ENCODE data around the gene RUNX1. TPM values are rescaled to one million over a fixed set of nuclear protein-coding genes. Genes with fewer than 3 reads are reported as not detected.

Gene RUNX1
- total and polyA plus RNA-seq, 2 of the 13 experiments (the other 11 are each of a cell fraction or from before 2014, with no cell fraction given) = 5.4 to 6.4 TPM

GRCh38 chr21:34834852-34835501 is 214.1 kb downstream of the RUNX1 start (continued):
- no peak for TF ChIP-seq YEATS2 (CRISPR knock-in tag; IDR thresholded peaks at IDR 0.05; ENCODE audit: borderline replicate concordance)
- TF ChIP-seq, protein P1, sequence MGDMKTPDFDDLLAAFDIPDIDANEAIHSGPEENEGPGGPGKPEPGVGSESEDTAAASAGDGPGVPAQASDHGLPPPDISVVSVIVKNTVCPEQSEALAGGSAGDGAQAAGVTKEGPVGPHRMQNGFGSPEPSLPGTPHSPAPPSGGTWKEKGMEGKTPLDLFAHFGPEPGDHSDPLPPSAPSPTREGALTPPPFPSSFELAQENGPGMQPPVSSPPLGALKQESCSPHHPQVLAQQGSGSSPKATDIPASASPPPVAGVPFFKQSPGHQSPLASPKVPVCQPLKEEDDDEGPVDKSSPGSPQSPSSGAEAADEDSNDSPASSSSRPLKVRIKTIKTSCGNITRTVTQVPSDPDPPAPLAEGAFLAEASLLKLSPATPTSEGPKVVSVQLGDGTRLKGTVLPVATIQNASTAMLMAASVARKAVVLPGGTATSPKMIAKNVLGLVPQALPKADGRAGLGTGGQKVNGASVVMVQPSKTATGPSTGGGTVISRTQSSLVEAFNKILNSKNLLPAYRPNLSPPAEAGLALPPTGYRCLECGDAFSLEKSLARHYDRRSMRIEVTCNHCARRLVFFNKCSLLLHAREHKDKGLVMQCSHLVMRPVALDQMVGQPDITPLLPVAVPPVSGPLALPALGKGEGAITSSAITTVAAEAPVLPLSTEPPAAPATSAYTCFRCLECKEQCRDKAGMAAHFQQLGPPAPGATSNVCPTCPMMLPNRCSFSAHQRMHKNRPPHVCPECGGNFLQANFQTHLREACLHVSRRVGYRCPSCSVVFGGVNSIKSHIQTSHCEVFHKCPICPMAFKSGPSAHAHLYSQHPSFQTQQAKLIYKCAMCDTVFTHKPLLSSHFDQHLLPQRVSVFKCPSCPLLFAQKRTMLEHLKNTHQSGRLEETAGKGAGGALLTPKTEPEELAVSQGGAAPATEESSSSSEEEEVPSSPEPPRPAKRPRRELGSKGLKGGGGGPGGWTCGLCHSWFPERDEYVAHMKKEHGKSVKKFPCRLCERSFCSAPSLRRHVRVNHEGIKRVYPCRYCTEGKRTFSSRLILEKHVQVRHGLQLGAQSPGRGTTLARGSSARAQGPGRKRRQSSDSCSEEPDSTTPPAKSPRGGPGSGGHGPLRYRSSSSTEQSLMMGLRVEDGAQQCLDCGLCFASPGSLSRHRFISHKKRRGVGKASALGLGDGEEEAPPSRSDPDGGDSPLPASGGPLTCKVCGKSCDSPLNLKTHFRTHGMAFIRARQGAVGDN (CRISPR knock-in tag; IDR thresholded peaks at IDR 0.05) = peak; percentile 24; the same call in 1 of the 2 replicates
- TF ChIP-seq, protein P2, sequence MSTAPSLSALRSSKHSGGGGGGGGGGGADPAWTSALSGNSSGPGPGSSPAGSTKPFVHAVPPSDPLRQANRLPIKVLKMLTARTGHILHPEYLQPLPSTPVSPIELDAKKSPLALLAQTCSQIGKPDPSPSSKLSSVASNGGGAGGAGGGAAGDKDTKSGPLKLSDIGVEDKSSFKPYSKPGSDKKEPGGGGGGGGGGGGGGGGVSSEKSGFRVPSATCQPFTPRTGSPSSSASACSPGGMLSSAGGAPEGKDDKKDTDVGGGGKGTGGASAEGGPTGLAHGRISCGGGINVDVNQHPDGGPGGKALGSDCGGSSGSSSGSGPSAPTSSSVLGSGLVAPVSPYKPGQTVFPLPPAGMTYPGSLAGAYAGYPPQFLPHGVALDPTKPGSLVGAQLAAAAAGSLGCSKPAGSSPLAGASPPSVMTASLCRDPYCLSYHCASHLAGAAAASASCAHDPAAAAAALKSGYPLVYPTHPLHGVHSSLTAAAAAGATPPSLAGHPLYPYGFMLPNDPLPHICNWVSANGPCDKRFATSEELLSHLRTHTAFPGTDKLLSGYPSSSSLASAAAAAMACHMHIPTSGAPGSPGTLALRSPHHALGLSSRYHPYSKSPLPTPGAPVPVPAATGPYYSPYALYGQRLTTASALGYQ (CRISPR knock-in tag; IDR thresholded peaks at IDR 0.05) = no peak

GRCh38 chr21:34834290-34834689 is 214.8 kb downstream of the RUNX1 start:
- Histone ChIP-seq H3K27ac (ENCODE audit: extremely low read length, insufficient read depth, low read length) (no peak overlapping the region), H3K4me1 (ENCODE audit: insufficient read depth, low read length) (peaks cover 41% of the 10 kb centered on the region), H3K27me3 (ENCODE audit: control insufficient read depth in 1 of 2, insufficient read depth in 2 of 2, low read length in 2 of 2) (no peaks in the 10 kb centered on the region), H2AFZ (ENCODE audit: low read length) (no peak overlapping the region), H3K79me2 (ENCODE audit: insufficient read depth, low read length) (peaks cover 7% of the 10 kb centered on the region), H3K4me2 (ENCODE audit: low read depth, low read length) (no peak overlapping the region), H4K20me1 (ENCODE audit: insufficient read depth, low read length) (no peaks in the 10 kb centered on the region), H3K4me3 (replicated peaks in 1 of 3; ENCODE audit: insufficient read depth in 1 of 3, low read depth in 2 of 3, low read length in 3 of 3) (no peak overlapping the region), H3K36me3 (replicated peaks in 1 of 2; ENCODE audit: control insufficient read depth in 1 of 2, insufficient read depth in 2 of 2, low read length in 2 of 2) (peaks cover 6 to 44% of the 10 kb centered on the region in 2 experiments; a peak in 4 of 5 replicates), H3K9ac (ENCODE audit: insufficient read depth, low read depth, low read length) (no peak overlapping the region), H3K9me3 (ENCODE audit: low read length) (no peaks in the 10 kb centered on the region)
- 94% methylated on average over 7 of the region's 9 CpGs for whole genome bisulfite sequencing (ENCODE audit: low lambda C conversion rate)
- no peak for FAIRE-seq
- no peak for ATAC-seq
- ChIA-PET POLR2A (interaction anchor here (4.1 to 7.2 kb wide), 2 partner anchors 16 to 53 kb away, joined by 76 to 92 read pairs; no protein-coding TSS in a partner anchor), CTCF (ENCODE audit: low intra/inter-chr PET ratio, low total read pairs) (no interaction called here)
- no TSS peak for BruUV-seq (replicated peaks)
- TF ChIP-seq, protein P3, sequence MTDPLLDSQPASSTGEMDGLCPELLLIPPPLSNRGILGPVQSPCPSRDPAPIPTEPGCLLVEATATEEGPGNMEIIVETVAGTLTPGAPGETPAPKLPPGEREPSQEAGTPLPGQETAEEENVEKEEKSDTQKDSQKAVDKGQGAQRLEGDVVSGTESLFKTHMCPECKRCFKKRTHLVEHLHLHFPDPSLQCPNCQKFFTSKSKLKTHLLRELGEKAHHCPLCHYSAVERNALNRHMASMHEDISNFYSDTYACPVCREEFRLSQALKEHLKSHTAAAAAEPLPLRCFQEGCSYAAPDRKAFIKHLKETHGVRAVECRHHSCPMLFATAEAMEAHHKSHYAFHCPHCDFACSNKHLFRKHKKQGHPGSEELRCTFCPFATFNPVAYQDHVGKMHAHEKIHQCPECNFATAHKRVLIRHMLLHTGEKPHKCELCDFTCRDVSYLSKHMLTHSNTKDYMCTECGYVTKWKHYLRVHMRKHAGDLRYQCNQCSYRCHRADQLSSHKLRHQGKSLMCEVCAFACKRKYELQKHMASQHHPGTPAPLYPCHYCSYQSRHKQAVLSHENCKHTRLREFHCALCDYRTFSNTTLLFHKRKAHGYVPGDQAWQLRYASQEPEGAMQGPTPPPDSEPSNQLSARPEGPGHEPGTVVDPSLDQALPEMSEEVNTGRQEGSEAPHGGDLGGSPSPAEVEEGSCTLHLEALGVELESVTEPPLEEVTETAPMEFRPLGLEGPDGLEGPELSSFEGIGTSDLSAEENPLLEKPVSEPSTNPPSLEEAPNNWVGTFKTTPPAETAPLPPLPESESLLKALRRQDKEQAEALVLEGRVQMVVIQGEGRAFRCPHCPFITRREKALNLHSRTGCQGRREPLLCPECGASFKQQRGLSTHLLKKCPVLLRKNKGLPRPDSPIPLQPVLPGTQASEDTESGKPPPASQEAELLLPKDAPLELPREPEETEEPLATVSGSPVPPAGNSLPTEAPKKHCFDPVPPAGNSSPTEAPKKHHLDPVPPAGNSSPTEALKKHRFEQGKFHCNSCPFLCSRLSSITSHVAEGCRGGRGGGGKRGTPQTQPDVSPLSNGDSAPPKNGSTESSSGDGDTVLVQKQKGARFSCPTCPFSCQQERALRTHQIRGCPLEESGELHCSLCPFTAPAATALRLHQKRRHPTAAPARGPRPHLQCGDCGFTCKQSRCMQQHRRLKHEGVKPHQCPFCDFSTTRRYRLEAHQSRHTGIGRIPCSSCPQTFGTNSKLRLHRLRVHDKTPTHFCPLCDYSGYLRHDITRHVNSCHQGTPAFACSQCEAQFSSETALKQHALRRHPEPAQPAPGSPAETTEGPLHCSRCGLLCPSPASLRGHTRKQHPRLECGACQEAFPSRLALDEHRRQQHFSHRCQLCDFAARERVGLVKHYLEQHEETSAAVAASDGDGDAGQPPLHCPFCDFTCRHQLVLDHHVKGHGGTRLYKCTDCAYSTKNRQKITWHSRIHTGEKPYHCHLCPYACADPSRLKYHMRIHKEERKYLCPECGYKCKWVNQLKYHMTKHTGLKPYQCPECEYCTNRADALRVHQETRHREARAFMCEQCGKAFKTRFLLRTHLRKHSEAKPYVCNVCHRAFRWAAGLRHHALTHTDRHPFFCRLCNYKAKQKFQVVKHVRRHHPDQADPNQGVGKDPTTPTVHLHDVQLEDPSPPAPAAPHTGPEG (CRISPR knock-in tag; IDR thresholded peaks at IDR 0.05) = no peak
- TF ChIP-seq SALL2 (CRISPR knock-in tag; IDR thresholded peaks at IDR 0.05) (no peak), STAT5B (CRISPR knock-in tag; IDR thresholded peaks at IDR 0.05) (no peak), RNF219 (CRISPR knock-in tag; IDR thresholded peaks at IDR 0.05) (no peak)
- in situ Hi-C loops (cut with HindIII; ENCODE audit: extremely low pct_ligation_motif_present, low pct_unique_long_range_greater_than_20kb) (no loop called here), intact Hi-C loops (cut with micrococcal nuclease; ENCODE audit: unreplicated experiment) (no loop called here)
- DNase-seq (ENCODE audit: low spot score) = no peak

Data from HepG2 (cell line).